Amygdala (tissue), 56 donors: Measurements from ENCODE around the gene POMGNT1.

Source experiments
- DNase-seq, 56 donors: peaks; one replicate each; lab custom pipeline; 2025; lab: John Stamatoyannopoulos, UW

The POMGNT1 gene

DNA sequence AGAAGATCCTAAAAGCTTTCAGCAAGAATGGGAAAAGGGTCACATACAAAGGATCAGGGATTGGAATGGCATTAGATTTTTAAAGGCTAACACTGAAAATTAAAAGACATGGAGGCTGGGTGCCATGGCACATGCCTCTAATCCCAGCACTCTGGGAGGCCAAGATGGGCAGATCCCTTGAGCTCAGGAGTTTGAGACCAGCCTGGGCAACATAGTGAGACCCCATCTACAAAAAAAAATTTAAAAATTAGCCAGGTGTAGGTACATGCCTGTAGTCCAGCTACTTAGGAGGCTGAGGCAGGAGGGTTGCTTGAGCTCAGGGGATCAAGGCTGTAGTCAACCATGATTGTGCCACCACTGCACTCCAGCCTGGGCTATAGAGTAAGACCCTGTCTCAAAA is 17.3 kb upstream of the POMGNT1 start:
- no peak for DNase-seq

DNA sequence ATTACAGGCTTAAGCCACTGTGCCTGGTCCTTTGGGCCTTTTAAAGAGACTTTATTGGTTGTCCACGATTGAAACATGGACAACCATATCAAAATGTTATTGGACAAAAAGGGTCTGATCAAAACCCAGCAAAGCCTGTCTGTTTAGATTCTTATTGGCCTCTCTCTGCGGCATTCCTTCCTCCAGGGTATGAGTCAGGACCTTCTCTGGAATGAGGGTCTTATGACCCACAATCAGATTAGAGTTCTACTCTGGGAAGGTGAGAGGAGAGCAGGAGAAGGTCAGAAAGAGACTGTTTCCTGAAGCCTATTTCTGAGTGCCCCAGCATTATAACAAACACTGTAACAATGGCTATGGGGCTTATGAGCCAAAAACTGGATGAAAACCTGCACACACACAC is 12.8 kb upstream of the POMGNT1 start:
- DNase-seq, result no peak

DNA sequence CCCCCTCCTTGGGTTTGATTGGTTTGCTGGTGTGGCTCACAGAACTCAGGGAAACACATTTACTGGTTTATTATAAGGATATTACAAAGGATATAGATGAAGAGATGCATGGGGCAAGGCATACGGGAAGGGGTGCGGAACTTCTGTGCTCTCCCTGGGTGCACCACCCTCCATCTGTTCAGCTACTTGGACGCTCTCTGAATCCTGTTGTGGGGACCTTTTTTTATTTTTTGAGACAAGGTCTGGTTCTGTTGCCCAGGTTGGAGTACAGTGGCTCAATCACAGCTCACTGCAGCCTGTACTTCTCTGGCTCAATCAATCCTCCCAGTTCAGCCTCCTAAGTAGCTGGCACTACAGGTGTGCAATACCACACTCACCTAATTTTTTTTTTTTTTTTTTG is 12.3 kb upstream of the POMGNT1 start:
- no peak for DNase-seq

DNA sequence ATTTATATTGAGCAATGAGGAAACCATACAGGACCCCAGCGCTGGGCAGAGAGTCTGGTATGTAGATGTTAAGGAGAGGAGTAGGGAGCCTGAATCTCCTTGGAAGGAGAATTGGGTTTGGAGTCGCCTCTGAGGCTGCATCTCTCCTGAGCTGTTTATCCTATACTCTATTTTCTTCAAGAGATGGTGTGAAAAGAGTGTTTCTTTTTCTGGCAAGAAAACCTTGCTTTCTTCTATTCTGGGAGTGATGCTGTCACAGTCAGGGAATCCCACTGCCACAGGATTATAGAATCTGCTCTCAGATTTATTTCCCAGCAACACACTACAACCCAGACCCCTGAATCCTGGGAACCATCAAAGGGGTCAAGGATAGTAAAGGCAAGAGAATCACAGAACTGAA is 8.2 kb upstream of the POMGNT1 start:
- DNase-seq, result no peak

DNA sequence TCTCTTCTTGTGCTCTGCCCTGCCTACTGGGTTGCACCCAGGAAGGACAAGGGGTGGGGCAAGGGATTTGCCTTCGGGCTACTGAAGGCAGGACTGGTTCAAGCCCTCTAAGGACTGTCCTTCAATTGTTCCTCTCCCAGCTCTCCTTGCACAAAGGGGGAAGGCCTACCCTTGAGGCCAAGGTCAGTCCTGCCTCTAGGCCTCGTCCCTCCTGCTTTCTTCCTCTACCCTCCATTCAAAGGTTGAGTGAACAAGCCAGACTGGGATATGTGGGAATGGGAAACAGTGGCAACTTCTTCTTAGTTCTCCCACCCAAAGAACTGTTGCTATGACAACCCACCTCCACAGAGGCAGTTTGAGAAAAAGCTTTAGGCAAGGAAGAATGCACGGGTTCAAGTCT is 7.6 kb upstream of the POMGNT1 start:
- no peak for DNase-seq

DNA sequence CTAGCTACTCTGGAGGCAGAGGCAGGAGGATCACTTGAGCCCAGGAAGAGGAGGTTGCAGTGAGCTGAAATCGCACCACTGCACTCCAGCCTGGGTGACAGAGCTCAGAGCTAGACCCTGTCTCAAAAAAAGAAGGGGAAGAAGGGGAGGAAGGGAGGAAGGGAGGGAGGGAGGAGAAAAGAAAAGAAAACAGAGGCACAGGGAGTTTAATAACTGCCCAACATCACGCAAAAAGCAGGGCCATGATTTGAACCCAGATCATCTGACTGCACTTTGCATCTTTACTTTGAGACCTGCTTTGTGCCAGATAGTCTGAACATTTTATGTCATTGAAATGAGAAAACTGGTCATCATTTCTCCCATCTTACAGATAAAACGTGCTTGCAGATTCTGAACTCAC is 6.9 kb upstream of the POMGNT1 start:
- DNase-seq, result no peak

DNA sequence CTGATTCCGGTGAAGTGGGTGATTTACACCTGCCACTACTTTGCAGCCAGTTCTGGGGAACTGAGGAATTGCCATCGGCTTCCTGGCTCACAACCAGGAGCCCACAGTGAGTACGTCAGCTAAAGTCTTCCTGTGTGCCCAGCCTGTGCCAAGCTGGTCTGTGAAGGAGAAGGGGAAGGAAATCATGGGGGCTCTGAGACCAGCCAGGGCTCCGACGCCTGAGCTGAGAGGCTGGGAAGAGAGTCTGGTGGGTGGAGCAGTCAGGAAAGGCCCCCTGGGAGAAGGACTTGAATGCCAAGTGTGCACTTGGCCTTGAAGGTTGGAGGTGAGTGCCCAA is 6.1 kb upstream of the POMGNT1 start:
- peak in 16 of 56 donors; percentile 18 to 60 (median 34) for DNase-seq

DNA sequence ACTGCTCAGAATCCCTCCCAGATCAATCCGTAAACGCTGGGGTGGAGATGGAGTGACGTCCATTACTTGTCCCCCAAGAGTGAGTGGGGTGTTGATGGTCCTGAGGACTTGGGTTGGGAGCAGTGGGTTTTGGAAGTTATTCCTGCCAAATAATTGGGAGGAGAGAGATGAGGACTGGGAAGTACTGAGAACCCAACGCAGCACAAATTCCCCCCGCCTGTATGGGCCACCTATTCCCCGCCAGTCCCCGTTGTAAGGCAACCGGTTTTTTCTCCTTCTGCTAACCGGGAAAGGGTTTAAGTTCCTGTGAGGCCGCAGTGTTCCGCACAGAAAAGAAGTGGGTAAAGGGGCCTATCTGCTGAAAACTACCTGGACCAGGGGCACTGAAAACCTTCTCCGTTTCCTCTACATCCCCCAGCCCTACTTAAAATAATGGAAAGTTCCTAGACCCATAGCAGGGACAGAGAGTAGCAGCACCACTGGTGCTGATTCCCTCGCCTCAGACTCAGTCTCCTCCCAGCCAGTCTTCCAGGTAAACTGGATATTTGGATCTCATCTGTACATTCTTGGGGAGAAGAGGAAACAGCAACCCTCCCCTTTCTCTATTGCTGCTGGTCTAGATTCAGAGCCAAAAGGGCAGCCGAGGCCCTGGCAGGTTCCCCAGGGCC is 5.6 kb upstream of the POMGNT1 start:
- DNase-seq, result peak in 4 of 56 donors; percentile 46 to 68 (median 57)

DNA sequence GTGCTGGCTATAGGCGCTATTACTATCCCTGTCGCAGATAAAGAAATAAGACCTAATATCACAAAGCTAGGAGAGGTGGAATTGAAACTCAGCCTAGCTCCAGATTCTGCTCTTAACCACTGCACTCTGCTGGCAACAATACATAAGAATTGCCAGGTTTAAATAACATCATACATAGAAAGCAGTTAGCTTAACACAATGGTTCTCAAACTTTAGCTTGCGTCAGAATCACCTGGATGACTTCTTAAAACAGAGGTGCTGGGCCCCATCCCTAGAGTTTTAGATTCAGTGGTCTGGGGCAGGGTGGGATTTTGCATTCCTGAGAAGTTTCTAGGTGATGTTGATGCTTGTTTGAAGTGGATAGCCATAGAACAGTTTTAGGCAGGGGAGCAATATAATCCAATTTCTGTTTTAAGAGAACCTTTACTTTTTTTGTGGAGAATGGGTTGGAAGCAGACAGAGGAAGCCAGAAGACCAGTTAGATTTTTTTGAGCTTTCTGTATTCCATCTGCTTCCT is 1.1 kb upstream of the POMGNT1 start:
- no peak for DNase-seq

DNA sequence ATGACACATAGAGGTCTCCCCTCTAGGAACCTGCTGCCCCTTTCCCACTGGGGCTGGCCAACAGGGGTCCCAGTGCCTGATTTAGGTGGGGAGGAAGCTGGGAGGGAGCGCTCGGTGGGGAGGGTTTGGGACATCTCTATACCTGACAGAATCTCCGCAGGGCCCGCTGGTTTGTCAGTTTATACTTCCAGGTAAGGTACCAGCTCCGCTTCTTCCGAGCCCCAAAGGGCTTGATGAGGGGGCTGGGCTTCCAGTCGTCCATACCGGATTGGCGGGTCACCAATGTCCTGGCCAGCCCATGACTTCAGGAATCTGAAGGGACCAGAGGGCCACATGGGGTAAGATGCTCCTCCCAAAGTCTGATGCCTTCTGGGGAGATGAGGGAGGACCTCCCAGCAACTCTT is 672 bp downstream of the POMGNT1 start:
- no peak for DNase-seq

DNA sequence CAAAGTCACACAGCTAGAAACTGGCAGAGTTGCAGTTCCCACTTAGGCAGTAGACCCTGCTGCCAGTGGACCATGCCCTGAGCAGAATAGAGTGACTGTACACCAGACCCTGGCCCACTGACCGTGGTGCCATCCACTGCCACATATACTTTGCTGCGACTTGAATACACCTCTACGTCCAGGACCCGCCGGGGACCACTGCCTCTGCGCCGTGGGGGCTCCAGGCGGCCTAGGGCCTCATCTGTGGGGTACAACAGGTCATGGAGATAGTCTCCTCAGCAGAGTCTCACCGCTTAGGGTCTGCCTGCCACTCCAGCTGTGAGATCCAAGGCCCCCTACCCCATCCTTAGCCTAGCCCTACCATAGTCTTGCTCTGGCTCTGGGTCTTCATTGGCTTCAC is 1.6 kb downstream of the POMGNT1 start:
- no peak for DNase-seq

DNA sequence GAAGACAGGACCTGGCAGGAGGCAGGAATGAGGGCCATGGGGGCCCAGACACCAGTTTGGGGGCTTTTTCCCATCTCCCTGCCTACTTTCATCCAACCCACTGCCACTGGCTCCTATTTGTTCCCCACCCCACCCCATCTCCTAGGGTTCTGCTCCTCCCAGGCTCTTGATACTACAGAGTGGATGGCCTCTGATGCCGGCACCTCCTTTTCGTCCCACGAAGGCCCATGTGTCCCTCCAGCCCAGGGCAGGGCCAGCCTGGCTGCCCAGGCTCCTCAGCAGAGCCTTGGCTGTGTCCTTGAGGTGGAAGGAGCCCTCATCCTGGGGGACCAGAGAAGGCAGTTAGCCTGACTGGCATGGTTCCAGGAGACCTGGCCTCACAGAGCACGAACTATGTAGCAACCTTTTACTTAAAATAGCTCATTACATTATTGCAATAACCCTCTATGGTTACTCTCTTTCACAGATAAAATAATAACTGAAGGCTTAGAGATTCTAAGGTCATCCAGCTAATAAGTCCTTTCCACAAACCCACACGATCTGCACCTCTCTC is 3.5 kb downstream of the POMGNT1 start:
- DNase-seq, result no peak

DNA sequence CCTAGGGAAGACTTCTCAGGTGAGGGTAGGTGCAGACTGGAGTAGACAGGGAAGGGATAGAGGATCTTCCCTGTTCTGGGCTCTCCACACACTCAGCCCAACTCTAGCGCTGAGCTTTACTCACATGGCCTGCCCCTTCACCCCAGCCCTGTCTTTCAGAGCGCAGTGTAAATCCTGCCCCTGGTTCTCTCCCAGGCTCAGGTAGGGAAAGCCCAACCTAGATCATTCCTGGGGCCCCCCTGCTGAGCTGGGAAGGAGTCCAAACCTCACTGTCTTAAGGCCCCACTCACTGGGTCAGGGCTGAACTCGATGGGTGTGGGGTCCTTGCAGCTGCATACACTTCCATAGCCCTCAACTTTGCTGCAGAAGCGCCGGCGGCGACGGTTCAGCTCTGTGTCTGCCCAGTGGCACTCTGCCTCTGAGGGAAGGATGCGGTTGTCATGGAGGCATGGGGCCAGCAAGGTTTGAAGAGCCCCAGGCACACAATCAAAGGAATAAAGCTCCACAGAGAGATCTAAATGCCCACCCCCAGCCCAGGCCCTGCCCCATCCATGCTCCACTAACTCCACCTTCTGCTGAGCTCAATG is 4.2 kb downstream of the POMGNT1 start:
- no peak for DNase-seq

DNA sequence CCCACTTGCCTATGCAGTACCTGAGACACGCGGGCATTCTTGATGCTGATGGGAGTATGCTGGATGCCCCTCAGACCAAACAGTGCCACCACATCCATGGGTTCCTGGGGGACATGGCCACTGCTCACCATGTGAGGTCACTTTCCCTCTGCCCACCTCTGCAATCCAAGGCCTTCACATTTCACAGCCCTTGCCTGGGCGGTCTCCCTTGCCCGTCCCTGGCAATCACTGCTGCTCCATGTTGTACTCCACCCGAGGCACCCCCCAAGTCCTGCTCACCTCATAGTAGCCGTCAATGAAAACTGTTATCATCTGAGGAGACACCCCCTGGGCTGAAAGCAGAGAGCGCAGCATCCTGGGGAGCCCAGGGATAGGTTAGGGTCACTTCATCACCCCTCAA is 4.9 kb downstream of the POMGNT1 start:
- DNase-seq, result no peak

DNA sequence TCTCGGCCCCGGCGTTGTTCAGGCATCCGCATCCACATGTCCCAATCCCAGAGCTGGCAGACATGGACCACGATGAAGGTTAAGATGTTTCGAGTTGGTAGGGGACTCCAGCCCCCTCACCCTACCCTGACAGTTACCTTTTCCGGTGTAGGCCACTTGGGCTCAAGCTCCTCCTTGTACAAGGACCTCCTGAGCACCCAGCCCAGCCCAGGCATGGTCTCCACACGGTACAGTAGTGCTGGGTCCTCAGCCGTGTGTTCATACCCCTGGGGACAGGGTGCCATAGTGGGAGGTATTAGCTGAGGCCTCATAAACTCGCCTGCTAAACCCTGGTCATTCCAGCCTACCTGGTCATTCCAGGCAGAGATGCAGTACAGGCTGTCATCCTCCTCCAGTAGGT is 6.1 kb downstream of the POMGNT1 start:
- no peak for DNase-seq

DNA sequence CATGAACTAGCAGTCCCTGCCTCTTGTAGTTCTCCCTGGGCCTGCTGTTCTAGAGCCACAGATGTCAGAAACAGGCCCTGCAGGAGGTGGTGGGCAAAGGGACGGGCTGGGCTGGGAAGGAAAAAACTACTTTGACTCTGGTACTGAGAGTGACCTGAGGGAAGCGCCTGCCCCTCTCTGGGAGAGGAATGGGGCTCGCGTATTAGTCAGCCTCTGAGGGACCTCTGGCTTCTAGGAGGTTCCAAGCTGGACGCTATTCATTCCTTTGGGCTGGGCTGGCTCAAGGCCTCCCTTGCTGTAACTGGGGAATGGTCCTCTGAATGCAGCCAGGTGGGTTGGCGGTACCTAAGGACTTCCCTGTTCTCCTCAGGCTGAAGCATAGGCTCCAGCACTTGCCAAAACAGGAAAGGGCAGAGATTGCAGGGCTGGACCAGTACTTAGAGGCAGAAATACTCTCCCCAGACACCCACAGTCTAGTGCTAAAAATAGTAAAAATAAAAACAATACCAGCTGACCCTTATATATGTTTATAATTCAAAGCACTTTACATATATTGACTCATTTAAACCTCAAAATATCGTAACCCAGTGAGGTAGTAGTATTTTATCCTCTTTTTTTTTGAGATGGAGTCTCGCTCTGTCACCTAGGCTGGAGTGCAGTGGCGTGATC is 7.1 kb downstream of the POMGNT1 start:
- no peak for DNase-seq

DNA sequence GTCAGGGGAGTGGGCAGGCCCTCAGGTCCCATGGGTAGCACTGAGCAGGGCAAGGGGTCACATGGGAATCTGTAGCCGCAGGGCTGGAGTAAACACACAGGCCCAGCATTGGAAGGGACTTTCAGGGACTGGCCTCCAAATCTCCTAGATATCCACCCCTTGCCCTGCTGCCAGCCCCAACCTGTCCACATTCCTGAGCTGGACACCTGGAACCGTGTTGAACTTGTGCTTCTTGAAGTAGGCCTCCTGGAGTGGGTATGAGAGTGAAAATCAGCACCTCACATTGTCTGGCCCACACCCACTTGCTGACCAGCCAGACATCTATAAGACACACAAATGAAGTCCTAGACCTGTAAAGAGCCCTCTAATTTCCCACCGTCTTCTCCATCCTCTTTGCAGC is 7.7 kb downstream of the POMGNT1 start:
- no peak for DNase-seq

DNA sequence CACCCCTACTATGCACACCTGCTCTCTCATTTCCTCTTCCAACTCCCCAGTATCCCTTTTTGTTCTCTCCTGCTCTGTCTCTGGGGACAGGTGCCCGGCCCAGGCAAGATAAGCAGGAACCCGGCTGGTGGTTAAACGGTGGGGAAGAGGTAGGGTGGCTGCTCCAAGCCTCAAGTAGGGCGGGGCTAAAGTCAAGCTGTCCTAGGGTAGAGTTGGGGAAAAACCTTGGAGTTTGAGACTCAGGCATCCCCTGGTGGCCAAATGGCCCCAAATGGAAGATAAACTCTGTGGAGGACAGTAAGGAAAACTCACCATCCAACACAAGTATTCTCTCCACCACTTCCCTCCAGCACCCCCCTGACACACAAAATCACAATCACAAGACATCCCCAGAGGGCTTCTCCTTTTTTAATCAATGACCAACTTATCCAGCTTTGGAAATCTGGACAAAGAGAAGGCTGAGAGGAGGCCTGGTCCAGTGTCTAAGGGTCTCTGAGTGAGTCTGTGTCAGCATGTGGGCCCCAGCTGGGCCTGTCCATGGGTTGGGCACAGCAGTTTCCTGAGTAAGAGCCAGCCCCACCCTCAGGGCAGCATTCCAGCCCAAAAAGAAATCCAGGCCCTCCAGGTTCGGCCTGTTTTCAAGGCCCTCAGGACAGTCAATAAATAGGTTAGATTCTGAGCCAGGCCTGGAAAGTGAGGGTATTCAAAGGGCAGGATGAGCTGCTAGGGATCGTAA is 9.8 kb downstream of the POMGNT1 start:
- no peak for DNase-seq

DNA sequence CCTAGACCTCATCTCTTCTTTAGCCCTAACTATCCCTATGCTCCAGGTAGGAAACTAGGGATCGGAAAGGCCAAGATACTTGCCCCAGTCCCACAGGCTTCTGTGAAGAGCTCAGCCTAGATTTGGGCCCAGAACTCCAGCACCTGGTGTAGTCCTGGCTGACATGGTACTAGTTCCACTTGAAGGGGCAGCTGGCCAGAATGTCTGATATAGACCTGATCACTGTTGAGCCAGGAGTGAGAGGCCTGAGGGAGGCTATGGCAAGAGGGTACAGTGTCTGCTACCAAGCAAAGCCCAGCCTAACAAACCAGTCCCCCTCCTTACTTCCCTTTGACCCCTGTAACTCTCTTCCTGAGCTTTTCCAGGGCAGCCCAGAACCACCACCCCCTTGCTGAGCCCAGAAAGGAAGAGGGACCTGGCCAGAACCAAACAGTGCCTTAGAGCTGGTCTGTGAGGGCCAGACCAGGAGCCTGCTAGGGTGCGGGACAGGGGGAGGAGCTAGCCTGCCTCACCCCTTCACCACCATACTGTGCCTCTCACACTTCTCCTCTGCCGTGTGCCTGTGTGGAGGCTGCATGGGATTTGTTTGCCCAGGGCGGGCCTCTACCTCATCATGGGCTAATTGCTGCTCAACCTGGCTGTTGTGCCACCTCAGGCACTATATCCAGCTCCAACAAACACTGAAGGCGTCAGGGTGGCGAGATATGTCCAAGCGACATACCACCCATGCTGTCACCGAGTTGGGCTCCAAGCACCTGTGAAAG is 10.9 kb downstream of the POMGNT1 start:
- no peak for DNase-seq

DNA sequence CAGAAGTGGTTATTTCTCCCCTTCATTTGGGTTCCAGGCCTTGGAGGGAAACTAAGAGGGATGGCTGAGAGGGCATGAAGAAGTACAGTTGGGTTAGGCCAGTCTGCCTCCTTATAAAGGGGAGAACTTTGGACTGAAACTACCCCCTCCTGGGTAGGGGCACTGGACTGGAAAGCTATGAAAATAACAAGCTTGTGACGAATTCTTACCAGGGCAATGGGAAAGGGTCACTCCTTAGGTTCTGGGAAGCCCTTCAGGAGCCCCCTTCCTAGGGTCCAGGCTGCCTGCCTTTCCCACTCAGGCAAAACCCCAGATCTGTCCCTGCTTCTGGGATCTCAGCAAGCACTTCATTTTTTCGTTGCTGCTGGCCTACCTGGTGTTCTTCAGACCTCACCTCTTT is 12.2 kb downstream of the POMGNT1 start:
- no peak for DNase-seq
